GDM1 (cell line): ENCODE data around the gene PRKD2.

Experiments
- DNase-seq: peaks from one replicate; lab custom pipeline; 2025; lab: John Stamatoyannopoulos, UW

Gene PRKD2

GRCh38 chr19:46704379-46705076 is 12.4 kb downstream of the PRKD2 start:
- peak; percentile 52 for DNase-seq

DNA sequence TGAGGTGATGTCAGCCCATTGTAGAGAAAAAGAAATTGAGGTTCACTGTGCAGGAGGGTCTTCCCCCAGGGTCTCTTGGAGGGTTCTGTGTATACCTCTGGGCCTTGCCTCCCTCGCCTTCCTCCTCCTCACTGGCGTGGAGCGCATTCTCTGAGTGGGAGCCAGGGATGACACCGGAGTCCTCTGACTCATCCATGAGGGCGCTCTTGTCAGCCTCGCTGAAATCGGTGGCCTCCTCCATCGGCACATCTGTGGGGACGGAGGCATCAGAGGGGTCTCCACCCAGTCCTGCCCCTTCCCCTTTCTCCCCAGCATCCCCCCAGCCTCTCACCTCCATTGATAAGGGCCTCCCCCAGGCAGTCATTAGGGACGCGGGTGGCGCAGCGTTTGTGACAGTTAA is 16.2 kb downstream of the PRKD2 start:
- no peak for DNase-seq

DNA sequence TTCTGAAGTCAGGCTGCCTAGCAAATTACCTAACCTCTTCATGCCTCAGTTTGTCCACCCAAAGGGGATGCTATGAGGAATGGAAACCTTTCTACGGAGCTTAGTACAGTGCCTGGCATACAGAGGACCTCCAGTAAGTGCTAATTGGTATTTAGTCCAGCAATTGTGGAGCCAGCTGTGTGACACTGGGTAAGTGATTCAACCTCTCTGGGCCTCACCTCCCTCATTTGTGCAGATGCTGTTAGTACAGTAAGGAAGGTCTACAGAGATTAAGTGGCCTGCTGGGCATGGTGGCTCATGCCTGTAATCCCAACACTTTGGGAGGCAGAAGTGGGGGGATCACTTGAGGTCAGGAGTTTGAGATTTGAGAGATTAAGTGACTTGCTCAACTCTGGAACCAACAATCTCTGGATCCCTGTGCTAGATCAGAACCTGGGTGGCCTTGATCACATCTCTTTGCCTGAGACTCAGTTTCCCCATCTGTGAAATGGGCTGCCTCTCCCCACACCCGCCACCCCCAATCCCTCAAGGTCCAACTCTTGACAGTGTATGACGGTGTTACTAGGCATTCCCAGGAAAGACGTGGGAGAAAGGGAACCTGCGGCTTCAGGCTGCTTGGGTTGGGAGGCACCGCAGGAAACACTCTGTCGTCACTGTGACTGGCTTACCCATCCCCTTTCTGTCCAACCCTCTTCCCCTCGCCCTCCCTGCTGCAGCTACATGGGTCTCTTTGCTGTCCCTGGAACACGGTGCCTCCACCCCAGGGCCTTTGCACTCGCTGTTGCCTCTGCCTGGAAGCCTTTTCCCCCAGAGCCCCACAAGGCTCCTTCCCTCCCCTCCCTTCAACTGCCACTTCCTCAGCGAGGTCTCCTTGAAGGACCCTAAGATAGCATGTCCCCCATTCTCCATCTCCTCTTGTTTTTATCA is 18.3 kb downstream of the PRKD2 start:
- DNase-seq = no peak

GRCh38 chr19:46697204-46697960 is 19.5 kb downstream of the PRKD2 start:
- no peak for DNase-seq

GRCh38 chr19:46696866-46697203 is 20.1 kb downstream of the PRKD2 start:
- no peak for DNase-seq

DNA sequence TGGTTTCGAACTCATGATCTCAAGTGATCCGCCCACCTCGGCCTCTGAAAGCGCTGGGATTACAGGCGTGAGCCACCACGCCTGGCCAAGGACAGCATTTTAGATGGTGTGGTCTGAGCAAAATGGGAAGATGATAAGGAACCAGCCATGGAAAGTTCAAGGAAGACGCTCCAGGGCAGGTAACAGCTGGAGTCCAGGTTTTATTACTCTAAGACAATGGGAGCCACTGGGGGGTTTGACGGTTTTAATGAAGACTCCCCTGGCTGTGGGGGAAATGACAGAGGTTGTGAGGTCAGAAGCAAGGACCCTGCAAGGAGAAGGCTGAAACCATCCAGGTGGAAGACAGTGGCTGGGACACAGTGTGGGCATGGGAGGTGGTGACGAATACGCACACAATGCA is 20.9 kb downstream of the PRKD2 start:
- no peak for DNase-seq

GRCh38 chr19:46693760-46694159 is 23.2 kb downstream of the PRKD2 start:
- DNase-seq = no peak

GRCh38 chr19:46692918-46693722 is 23.8 kb downstream of the PRKD2 start:
- DNase-seq = no peak

- no peak for DNase-seq
These were observed 25.0 kb downstream of the PRKD2 start for GRCh38 chr19:46691948-46692347.

DNA sequence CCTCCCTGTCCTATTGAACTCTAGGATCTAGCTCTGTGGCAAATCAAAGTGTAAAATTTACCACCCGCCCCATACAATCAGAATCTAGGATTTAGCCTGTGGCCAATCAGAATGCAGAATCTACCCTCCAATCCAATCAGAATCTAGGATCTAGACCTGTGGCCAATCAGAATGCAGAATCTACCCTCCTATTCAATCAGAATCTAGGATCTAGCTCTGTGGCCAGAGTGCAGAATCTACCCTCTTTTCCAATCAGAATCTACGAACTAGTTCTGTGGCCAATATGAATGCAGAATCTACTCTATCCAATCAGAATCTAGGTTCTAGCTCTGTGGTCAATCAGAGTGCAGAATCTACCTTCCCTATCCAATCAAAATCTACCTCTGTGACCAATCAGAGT is 25.8 kb downstream of the PRKD2 start:
- DNase-seq = no peak

DNA sequence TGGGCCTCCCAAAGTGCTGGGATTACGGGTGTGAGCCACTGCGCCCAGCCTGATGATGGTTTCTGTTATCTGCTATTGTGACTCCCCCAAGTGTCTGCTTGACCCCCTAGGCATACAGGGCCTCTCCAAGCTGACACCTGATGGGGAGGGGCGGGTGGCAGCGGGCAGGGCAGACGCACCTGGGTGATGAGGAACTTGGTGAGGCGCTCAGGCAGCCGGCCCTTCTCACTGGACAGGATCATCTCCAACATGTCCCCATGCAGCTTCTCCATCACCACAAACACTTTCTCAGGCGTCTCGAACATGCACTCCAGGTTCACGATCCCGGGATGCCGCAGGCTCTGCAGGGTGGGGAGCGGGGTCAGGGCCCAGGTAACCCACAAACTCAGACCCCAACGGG is 27.6 kb downstream of the PRKD2 start:
- no peak for DNase-seq

DNA sequence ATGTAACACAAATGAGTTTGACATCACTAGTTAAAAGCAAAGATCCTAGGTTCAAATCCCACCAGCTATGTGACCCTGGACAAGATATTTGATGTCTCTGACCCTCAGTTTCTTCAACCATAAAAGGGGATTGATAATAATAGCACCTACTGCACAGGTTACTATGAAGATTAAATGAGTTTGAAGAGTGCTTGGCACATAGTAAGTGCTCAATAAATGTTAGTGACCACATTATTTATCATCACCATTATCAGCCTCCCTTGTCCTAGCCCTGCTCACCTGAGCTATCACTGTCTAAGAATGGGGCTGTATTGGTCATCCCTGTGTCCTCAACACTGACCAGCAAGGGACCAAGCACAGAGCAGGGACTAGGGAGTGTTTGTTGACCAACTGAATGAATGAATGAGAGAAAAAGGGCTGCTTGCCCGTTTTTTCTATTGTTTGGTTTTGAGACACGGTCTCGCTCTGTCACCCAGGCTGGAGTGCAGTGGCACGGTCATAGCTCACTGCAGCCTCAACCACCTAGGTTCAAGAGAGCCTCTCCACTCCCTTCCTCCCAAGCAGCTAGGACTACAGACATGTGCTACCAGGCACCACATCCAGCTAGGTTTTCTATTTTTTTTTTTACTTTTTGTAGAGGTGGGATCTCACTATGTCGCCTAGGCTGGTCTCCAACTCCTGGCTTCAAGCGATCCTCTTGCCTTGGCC is 29.3 kb downstream of the PRKD2 start:
- DNase-seq = no peak

GRCh38 chr19:46685189-46685588 is 31.7 kb downstream of the PRKD2 start:
- DNase-seq = no peak

DNA sequence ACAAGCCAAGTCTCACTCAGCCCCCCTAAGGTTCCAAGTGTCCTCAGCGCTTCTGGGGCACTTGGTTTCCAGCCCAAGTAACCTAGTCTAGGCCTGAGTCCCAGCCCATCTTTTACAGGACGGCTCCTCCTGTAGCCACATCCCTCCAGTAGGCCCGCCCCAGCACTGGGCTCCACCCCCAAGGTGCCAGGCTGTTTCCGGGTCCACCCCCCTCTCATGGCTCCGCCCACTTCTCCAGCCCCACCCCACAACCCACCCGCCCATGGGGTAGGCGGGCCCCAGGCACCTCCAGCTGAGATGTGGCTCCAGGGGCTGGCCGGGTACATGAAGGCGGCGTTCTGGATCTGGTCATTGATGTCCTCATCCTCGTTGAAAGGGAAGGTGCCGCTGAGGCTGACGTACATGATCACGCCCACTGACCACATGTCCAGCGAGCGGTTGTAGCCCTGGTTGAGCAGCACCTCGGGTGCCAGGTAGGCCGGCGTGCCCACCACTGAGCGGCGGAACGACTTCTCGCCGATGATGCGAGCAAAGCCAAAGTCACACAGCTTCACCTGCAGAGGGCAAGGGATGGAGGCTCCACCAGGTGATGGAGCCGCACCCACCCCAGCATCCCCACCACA is 38.7 kb downstream of the PRKD2 start:
- no peak for DNase-seq

GRCh38 chr19:46674416-46675178 is 42.3 kb downstream of the PRKD2 start:
- DNase-seq = no peak

- DNase-seq = no peak
These were observed 46.1 kb downstream of the PRKD2 start for GRCh38 chr19:46670813-46671212.

GRCh38 chr19:46668662-46669061 is 48.3 kb downstream of the PRKD2 start:
- DNase-seq = no peak

DNA sequence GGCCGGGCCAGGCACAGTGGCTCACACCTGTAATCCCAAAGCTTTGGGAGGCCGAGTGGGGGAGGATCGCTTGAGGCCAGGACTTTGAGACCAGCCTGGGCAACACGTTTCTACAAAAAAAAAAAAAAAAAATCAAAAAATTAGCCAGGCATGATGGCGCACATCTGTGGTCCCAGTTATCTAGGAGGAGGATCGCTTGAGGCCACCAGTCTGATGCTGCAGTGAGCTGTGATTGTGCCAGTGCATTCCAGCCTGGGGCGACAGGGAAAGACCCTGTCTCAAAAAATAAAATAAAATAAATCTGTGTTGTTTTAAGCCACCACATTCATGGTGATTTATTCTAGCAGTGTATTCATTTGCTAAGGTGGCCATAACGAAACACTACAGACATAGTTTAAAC is 51.8 kb downstream of the PRKD2 start:
- no peak for DNase-seq

DNA sequence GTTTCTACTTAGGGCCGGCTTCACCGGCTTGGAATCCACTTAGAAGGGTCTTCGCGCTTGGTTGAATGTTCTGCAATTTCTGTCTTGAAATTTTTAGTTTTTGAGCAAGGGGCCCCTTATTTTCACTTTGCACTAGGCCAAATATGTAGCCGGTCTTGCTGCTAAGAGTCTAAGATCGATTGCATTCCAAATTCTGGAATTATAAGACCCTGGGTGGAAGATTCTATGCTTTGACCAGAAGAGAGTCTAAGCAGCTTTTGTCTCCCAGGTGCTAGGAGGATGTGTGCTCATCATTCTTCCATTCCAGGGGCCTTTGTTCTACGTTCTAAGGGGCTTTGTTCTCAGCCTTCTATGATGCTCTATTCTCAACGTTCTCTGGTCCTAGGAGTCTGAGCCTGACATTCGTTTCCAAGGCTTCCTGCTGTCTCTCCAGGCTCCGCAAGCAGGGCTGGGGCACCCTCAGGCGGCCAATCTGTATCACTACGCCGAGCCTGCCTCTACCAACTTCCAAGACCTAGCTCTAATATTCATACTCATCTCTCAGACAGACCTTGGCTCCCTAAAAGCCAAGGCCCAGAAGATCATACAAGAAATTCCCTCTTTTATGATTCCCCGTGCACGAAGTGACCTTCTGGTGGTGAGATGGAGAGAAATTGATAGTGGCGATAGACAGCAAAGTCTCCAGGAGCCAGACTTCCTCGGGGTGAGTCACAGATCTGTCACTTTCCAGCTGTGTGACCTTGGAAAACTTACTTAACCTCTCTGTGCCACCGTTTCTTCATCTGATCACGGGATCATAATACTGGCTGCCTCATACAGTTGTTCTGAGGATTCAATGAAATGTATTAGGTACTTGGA is 55.0 kb downstream of the PRKD2 start:
- DNase-seq = peak; percentile 71
